Liver (tissue), 9 donors: ENCODE measurements around the gene OTOGL. TPM values are rescaled to one million over a fixed set of nuclear protein-coding genes. Genes with fewer than 3 reads are reported as not detected.

Source experiments
- DNase-seq: peaks from one replicate; pipeline ENCODE4 v3.0.0-alpha.2; 2017; ENCODE audit warnings: low spot score
- H3K27ac ChIP-seq, 2 donors: one replicate each; pipeline ENCODE4 v1.7.0; 2013; ENCODE audit warnings: inconsistent platforms in 2 of 2, low read length in 2 of 2, control low read depth in 1 of 2, low read depth in 1 of 2, mild to moderate bottlenecking in 1 of 2
- H3K27me3 ChIP-seq, 4 donors: one replicate each; pipeline versions ENCODE4 v1.6.1 to v1.7.0; 2013; ENCODE audit warnings: low read length in 3 of 4, inconsistent platforms in 1 of 4, mild to moderate bottlenecking in 1 of 4, moderate library complexity in 1 of 4; ENCODE audit not compliant: control insufficient read depth in 4 of 4, insufficient read depth in 4 of 4
- H3K36me3 ChIP-seq, 4 donors: one replicate each; pipeline versions ENCODE4 v1.6.1 to v1.7.0; 2013; ENCODE audit warnings: low read length in 3 of 4, mild to moderate bottlenecking in 3 of 4, low read depth in 1 of 4, moderate library complexity in 1 of 4; ENCODE audit not compliant: control insufficient read depth in 4 of 4, insufficient read depth in 3 of 4
- H3K4me1 ChIP-seq, 4 donors: one replicate each; pipeline versions ENCODE4 v1.6.1 to v1.7.0; 2013; ENCODE audit warnings: low read length in 3 of 4, mild to moderate bottlenecking in 3 of 4, moderate library complexity in 1 of 4; ENCODE audit not compliant: control insufficient read depth in 4 of 4, insufficient read depth in 4 of 4
- H3K4me3 ChIP-seq, 3 donors: one replicate each; pipeline versions ENCODE4 v1.6.1 to v1.7.0; 2013; ENCODE audit warnings: low read length in 3 of 3, control low read depth in 1 of 3, low read depth in 1 of 3, mild to moderate bottlenecking in 1 of 3
- H3K9ac ChIP-seq, 2 donors: one replicate each; pipeline ENCODE4 v1.7.0; 2013; ENCODE audit warnings: low read length in 2 of 2, mild to moderate bottlenecking in 2 of 2, moderate library complexity in 2 of 2, control low read depth in 1 of 2, low read depth in 1 of 2
- H3K9me3 ChIP-seq, 4 donors: one replicate each; pipeline versions ENCODE4 v1.6.1 to v1.7.0; 2013; ENCODE audit warnings: low read length in 3 of 4; ENCODE audit not compliant: control insufficient read depth in 4 of 4
- FOXA1 ChIP-seq: IDR thresholded peaks from 2 replicates; pipeline ENCODE4 v1.6.1; 2016; ENCODE audit warnings: antibody characterized with exemption
- HNF4G ChIP-seq: IDR thresholded peaks from 2 replicates; pipeline ENCODE4 v1.6.1; 2016; ENCODE audit warnings: antibody characterized with exemption
- NR2F2 ChIP-seq: IDR thresholded peaks from 2 replicates; pipeline ENCODE4 v1.6.1; 2016; ENCODE audit warnings: antibody characterized with exemption
- RAD21 ChIP-seq, 2 donors: IDR thresholded peaks; 2 replicates each; pipeline ENCODE4 v1.6.1; 2016; ENCODE audit warnings: antibody characterized with exemption in 2 of 2, mild to moderate bottlenecking in 2 of 2
- SP1 ChIP-seq: IDR thresholded peaks from 2 replicates; pipeline ENCODE4 v1.6.1; 2018; ENCODE audit warnings: antibody characterized with exemption, mild to moderate bottlenecking
- TAF1 ChIP-seq: conservative IDR thresholded peaks from 2 replicates; pipeline ENCODE4 v1.6.1; 2016; ENCODE audit warnings: antibody characterized with exemption, mild to moderate bottlenecking
- WGBS: extraction: QIAGEN DNeasy Blood & Tissue Kit; methylation state at CpG from one replicate; pipeline ENCODE4 v1.1.7; 2013; 5-methylcytosine and 5-hydroxymethylcytosine counted together
- polyA plus RNA-seq, 2 donors: library from polyadenylated mRNA; stranded (reverse) in 1 of 2; unstranded in 1 of 2; fragments of 200-250 nt in 1 of 2; fragments of >200 nt in 1 of 2; fragmentation: Nextera tagmentation in 1 of 2; extraction: Ambion mirVana in 1 of 2; gene quantifications; one replicate each; pipeline versions ENCODE4 v1.2.1 to v1.2.3, GENCODE V29; 2013 to 2015
- total RNA-seq, 2 donors: library from RNA; depleted of rRNA; stranded (reverse); fragments of >200 nt; gene quantifications; one replicate each; pipeline ENCODE4 v1.2.3, GENCODE V29; 2014
- TF ChIP-seq, protein P1 (sequence below): IDR thresholded peaks from 2 replicates; pipeline ENCODE4 v1.6.1; 2016; ENCODE audit warnings: antibody characterized with exemption
- TF ChIP-seq, protein P2 (sequence below): IDR thresholded peaks from 2 replicates; pipeline ENCODE4 v1.6.1; 2016; ENCODE audit warnings: antibody characterized with exemption
- TF ChIP-seq, protein P3 (sequence below): IDR thresholded peaks from 2 replicates; pipeline ENCODE4 v1.6.1; 2016; ENCODE audit warnings: antibody characterized with exemption
- TF ChIP-seq, protein P4 (sequence below): fragments of 150-350 bp; IDR thresholded peaks from 2 replicates; pipeline ENCODE4 v1.5.1; 2017; ENCODE audit warnings: improper control_type of control experiment, low read depth, low read length; ENCODE audit not compliant: missing input control
- TF ChIP-seq, protein P5 (sequence below): IDR thresholded peaks from 2 replicates; pipeline ENCODE4 v1.6.1; 2016; ENCODE audit warnings: antibody characterized with exemption, mild to moderate bottlenecking
- donor health status: healthy.
- donor health status: healthy.
- donor health status: healthy.
- donor health status: healthy.
- donor health status: healthy.

OTOGL gene
- total and polyA plus RNA-seq, 4 donors = 0.01 to 0.09 (median 0.08) TPM; not detected in 1

DNA sequence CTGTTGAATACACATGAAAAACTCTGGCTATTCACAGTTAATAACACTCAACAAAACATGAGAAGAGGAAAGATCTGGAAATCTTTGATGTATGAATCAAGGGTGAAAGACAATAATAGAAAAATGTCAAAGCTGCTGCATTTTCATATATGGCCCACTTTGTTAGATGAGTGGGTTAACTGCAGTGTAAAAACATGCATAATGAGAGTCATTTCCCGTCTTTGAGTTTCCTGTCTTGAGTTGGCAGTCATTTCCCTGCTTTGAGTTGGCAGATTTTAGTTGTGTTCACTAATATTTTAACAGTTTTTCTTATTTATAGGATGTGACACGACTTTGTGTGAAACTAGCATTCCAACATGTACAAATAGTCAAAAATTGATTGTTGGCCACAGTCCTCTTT is 256.8 kb downstream of the OTOGL start:
- Histone ChIP-seq H3K27ac (no peak overlapping the region), H3K4me1 (no peaks in the 10 kb centered on the region), H3K27me3 (no peaks in the 10 kb centered on the region), H3K9me3 (no peaks in the 10 kb centered on the region), H3K4me3 (no peak overlapping the region), H3K9ac (no peak overlapping the region), H3K36me3 (no peaks in the 10 kb centered on the region)
- TF ChIP-seq, protein P1, sequence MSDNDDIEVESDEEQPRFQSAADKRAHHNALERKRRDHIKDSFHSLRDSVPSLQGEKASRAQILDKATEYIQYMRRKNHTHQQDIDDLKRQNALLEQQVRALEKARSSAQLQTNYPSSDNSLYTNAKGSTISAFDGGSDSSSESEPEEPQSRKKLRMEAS = no peak
- TF ChIP-seq SP1 (no peak), HNF4G (no peak), TAF1 (no peak), FOXA1 (no peak)
- TF ChIP-seq, protein P2, sequence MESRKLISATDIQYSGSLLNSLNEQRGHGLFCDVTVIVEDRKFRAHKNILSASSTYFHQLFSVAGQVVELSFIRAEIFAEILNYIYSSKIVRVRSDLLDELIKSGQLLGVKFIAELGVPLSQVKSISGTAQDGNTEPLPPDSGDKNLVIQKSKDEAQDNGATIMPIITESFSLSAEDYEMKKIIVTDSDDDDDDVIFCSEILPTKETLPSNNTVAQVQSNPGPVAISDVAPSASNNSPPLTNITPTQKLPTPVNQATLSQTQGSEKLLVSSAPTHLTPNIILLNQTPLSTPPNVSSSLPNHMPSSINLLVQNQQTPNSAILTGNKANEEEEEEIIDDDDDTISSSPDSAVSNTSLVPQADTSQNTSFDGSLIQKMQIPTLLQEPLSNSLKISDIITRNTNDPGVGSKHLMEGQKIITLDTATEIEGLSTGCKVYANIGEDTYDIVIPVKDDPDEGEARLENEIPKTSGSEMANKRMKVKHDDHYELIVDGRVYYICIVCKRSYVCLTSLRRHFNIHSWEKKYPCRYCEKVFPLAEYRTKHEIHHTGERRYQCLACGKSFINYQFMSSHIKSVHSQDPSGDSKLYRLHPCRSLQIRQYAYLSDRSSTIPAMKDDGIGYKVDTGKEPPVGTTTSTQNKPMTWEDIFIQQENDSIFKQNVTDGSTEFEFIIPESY = no peak
- DNase-seq = no peak
- WGBS = 33% methylated on average over 2 of the region's 2 CpGs

DNA sequence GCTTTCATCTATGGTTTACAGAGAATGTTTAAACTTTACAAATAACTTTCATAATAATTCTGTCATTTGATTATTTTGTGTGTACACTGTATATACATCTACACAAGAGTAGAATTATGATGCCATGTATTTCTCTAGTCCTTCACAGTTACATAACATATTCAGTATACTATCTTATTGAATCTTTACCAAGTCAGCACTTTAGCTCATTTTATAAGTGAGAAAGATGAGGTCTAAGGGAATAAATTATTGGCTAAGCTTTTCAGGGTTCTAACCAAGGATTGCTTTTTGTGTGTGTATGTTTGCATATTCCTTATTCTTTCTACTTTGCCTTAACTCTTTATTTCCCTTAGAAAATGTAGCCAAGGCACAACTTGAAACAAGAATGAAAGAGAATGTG is 260.4 kb downstream of the OTOGL start:
- TF ChIP-seq RAD21 (IDR thresholded peaks at IDR 0.05) = no peak
- Histone ChIP-seq H3K36me3 (no peaks in the 10 kb centered on the region), H3K4me1 (no peaks in the 10 kb centered on the region), H3K27ac (no peak overlapping the region), H3K27me3 (no peaks in the 10 kb centered on the region), H3K9me3 (no peaks in the 10 kb centered on the region), H3K9ac (no peak overlapping the region), H3K4me3 (no peak overlapping the region)
- no peak for DNase-seq

DNA sequence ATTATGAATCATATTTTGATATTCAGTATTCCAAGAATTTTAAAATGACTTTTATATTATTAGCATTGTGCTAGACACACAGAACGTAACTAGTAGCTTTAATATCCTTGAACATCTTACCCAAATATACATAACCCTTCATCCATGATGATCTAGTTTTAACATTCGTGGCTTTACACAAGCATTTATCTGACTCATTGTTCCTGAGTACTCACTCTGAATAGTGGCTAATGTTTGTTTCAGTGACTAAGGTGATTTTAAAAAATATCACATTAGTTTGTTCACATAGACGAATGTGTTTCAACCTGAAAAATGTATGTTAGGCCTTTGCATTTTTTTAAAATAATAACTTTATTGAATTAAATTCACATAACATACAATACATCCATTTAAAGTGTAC is 264.7 kb downstream of the OTOGL start:
- Histone ChIP-seq H3K36me3 (no peaks in the 10 kb centered on the region), H3K9me3 (no peaks in the 10 kb centered on the region), H3K4me1 (no peaks in the 10 kb centered on the region), H3K27me3 (no peaks in the 10 kb centered on the region), H3K9ac (no peak overlapping the region), H3K4me3 (no peak overlapping the region), H3K27ac (no peak overlapping the region)
- DNase-seq = no peak
- WGBS = 72% methylated on average over 3 of the region's 3 CpGs
- TF ChIP-seq, protein P3, sequence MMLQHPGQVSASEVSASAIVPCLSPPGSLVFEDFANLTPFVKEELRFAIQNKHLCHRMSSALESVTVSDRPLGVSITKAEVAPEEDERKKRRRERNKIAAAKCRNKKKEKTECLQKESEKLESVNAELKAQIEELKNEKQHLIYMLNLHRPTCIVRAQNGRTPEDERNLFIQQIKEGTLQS = no peak
- TF ChIP-seq FOXA1 = no peak
- TF ChIP-seq, protein P2 = no peak

DNA sequence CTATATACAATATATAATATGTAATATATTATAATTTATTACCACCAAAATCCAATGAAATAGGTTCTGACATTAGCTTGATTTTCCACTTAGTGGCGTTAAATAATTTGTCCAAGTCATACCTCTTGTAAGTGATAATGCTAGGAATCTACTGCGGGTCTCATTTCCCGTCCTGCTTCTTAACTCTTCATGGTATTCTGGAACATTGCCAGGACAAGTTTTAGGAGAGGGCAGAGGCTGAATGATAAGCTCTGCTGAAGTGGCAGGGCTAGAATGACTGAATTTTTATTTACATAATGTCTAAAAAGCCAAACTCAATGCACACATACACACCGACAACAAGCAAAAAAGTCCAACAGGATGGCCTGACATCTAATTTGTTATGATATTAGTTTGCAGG is 274.3 kb downstream of the OTOGL start:
- TF ChIP-seq, protein P3 = no peak
- no peak for TF ChIP-seq SP1
- no peak for TF ChIP-seq NR2F2
- TF ChIP-seq, protein P4, sequence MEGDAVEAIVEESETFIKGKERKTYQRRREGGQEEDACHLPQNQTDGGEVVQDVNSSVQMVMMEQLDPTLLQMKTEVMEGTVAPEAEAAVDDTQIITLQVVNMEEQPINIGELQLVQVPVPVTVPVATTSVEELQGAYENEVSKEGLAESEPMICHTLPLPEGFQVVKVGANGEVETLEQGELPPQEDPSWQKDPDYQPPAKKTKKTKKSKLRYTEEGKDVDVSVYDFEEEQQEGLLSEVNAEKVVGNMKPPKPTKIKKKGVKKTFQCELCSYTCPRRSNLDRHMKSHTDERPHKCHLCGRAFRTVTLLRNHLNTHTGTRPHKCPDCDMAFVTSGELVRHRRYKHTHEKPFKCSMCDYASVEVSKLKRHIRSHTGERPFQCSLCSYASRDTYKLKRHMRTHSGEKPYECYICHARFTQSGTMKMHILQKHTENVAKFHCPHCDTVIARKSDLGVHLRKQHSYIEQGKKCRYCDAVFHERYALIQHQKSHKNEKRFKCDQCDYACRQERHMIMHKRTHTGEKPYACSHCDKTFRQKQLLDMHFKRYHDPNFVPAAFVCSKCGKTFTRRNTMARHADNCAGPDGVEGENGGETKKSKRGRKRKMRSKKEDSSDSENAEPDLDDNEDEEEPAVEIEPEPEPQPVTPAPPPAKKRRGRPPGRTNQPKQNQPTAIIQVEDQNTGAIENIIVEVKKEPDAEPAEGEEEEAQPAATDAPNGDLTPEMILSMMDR = no peak
- TF ChIP-seq, protein P5, sequence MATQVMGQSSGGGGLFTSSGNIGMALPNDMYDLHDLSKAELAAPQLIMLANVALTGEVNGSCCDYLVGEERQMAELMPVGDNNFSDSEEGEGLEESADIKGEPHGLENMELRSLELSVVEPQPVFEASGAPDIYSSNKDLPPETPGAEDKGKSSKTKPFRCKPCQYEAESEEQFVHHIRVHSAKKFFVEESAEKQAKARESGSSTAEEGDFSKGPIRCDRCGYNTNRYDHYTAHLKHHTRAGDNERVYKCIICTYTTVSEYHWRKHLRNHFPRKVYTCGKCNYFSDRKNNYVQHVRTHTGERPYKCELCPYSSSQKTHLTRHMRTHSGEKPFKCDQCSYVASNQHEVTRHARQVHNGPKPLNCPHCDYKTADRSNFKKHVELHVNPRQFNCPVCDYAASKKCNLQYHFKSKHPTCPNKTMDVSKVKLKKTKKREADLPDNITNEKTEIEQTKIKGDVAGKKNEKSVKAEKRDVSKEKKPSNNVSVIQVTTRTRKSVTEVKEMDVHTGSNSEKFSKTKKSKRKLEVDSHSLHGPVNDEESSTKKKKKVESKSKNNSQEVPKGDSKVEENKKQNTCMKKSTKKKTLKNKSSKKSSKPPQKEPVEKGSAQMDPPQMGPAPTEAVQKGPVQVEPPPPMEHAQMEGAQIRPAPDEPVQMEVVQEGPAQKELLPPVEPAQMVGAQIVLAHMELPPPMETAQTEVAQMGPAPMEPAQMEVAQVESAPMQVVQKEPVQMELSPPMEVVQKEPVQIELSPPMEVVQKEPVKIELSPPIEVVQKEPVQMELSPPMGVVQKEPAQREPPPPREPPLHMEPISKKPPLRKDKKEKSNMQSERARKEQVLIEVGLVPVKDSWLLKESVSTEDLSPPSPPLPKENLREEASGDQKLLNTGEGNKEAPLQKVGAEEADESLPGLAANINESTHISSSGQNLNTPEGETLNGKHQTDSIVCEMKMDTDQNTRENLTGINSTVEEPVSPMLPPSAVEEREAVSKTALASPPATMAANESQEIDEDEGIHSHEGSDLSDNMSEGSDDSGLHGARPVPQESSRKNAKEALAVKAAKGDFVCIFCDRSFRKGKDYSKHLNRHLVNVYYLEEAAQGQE = no peak
- no peak for TF ChIP-seq RAD21 (IDR thresholded peaks at IDR 0.05)
- no peaks in the 10 kb centered on the region for H3K4me1 ChIP-seq
- no peak overlapping the region for H3K9ac ChIP-seq
- no peak overlapping the region for H3K27ac ChIP-seq
- no peak overlapping the region for H3K4me3 ChIP-seq
- H3K36me3 ChIP-seq = no peaks in the 10 kb centered on the region
- DNase-seq = no peak
- H3K27me3 ChIP-seq = no peaks in the 10 kb centered on the region
- H3K9me3 ChIP-seq = no peaks in the 10 kb centered on the region
- 77% methylated on average over 4 of the region's 4 CpGs for WGBS
